HG03575 (cell line): ENCODE results near the gene ZDHHC8.

Experiments
- ATAC-seq: cut with Tn5 transposase; IDR thresholded peaks from one replicate; pipeline ENCODE4 v1.9.1; 2021; ENCODE audit not compliant: unreplicated experiment, insufficient number of reproducible peaks, low FRiP score; ENCODE audit errors: extremely low read depth

ZDHHC8 gene

DNA sequence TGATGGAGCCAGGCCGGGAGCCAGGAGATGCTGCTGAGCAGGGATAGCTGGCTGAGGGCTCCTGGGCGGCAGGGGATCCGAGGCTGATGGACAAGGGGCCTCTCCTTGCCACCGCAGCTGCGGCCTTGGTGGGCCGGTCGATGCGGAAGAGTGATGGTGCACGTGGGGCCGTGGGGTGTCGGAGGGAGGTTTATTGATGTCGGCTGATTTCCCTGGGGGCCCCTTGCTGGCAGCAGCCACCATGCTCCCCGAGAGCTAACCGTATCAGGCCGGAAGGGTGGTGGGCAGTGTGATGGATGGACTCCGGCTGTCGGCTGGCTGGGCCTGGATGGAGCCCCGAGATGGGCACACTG, 50.3 kb downstream of the ZDHHC8 start:
- no peak for ATAC-seq

DNA sequence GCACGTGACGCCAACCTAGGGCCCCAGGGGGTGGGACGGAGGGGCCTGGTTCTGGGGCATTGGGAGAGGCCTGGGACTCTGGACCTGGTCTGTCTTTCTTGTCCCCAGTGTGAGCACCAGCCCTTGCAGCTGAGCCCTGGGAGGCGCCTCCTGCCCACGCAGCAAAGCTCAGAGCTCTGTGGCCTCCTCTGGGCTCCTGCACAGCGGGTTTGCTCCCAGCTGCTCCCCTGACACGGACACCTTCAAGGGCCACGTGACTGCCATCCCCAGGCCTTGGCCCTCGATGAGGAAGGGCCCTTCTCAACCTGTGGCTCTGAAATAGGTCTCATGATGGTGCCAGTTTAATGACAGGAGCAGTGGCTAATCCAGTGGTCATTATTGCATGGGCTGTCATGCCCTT, 50.8 kb downstream of the ZDHHC8 start:
- ATAC-seq, result no peak

DNA sequence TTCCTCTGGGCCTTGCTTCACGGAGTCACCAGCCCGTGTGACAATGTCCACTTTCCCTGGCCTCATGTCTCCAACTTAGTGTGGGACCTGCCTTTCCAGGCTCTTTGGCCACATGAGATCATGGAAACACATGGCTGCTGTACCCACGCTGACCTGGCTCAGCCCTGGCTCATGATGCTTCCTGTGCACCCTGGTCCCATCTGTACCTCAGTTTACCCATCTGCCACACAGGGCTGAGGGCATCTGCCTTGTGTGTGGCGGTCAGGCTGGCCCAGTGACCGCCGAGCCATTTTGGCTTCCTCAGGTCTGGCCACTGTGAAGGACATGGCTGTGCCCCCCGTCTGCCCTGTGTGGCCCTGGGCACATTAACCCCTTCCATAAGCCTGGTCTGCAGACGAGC, 51.5 kb downstream of the ZDHHC8 start:
- no peak for ATAC-seq

DNA sequence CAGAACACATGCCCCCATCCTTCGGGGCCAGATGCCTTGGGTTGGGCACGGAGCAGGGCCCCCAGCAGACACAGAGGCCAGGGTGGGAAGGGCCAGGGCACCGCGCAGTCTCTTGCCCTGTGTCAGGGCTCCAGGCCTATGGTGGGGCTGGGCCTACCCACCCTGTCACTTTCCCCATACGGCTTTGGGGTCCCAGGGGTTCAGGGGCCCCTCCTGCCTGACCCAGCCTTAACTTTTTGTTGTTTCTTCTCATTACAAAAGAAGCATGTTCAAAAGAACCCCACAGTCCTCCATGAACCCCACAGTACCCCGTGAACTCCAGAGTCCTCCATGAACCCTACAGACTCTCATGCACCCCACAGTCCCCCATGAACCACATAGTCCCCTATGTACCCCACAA, 52.2 kb downstream of the ZDHHC8 start:
- ATAC-seq, result no peak

DNA sequence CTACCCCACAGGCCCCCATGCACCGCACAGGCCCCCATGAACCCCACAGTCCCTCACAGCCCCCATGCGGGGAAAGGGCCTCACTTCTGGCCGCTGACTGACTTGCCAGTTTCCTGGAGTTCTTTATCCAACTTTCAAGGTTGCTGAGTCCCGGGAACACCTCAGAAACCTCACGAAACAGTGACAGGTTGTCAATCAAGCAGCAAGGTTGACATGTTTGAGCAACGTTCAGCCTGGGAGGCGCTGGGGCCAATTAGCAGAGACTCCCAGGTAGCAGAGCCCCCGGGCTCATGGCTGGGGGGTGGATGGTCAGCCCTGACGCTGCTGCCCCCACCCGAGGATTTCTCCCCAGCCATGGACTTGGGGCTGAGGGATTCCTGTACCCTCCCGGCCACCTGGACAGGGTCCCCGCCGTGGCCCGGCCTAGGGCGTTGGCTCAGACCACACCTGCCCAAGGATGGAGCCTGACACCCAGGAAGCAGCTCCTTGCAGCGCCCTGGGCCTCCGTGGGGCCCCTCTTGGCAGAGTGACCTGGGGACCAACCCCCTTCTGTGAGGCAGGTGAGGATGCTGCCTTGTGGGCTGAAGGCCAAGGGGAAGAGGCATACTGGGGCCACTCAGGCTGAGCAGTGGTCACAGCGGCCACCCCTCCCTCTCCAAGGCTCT, 53.0 kb downstream of the ZDHHC8 start:
- ATAC-seq, result no peak

DNA sequence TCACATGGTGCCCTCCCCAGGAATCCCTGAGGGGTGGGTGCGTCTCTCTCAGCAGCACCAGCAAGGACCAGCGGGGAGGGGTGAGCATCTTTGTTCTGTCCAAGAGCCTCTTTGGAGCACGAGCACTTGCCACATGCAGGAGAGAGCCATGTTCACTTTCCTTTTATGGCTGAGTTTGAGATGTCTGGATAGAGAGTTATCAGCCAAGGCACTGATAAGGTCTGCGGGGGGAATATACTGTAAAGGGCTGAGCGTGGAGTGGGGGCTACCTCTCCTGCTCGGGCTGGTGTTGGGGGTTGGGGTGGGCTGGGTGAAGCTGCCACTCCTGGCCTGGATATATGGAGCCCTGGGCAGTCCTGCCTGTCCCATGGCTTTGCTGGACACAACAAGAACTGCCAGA, 54.1 kb downstream of the ZDHHC8 start:
- ATAC-seq, result no peak

DNA sequence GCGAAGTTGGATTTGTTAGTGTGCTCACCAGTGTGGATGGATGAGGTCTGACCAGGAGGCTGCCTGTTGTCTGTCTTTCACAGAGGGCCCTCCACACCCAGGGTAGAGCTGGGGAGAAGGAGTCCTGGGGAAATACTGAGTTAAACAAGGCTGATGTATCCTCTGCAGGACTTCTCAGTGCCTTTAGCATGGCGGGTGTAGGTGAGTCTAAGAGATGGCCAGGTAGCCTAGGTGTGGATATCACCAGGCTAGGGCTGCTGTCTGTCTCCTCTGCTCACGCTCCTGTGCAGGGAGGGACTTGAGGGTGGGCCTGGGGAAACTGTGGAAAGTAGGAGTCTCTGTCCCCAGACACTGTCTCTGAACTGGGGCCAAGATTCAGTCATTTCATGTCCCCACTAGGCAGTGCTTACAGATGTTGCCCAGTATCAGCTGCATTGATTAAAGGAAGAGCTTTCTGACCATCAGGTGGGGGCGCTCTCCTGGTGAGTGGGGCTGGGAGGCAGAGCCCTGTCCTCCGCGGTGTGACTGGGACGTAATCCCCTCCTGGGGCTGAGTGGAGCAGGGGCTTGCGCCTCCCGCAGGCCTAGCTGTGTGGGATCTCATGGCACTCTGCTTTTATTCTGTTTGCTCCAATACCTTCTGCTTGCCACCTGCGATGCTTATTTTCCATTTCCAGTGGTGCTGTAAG, 54.7 kb downstream of the ZDHHC8 start:
- no peak for ATAC-seq

DNA sequence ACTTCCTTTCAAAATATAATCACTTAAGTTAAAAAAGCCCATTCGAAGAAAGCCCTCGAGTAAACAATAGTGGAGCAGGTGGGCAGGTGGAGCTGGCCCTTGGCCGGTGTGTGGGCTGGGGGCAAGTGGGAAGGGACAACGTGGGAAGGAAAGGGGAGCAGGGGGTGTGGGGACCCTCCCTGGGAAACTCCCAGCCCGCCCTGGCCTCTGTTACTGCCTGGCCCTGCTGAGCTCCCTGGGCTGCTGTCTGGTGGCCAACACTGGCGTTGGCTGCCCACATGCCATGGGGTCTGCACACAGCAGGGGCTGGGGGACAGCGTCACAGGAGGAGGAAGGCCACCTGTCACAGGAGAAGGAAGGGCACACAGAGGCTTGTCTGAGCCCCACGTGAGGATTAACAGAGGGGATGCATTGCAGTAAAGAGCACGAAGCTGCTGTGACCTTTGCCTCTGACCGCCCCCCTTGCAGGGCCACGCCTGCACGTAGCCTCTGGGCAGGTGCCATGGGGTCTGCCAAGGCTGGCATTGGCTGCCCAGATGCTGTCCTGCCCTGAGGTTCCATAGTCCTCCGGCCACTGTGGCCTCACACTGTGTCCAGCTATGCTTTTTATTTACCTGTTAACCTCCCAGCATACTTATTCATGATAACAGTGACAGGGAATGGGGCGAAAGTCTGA, 55.4 kb downstream of the ZDHHC8 start:
- ATAC-seq, result no peak

DNA sequence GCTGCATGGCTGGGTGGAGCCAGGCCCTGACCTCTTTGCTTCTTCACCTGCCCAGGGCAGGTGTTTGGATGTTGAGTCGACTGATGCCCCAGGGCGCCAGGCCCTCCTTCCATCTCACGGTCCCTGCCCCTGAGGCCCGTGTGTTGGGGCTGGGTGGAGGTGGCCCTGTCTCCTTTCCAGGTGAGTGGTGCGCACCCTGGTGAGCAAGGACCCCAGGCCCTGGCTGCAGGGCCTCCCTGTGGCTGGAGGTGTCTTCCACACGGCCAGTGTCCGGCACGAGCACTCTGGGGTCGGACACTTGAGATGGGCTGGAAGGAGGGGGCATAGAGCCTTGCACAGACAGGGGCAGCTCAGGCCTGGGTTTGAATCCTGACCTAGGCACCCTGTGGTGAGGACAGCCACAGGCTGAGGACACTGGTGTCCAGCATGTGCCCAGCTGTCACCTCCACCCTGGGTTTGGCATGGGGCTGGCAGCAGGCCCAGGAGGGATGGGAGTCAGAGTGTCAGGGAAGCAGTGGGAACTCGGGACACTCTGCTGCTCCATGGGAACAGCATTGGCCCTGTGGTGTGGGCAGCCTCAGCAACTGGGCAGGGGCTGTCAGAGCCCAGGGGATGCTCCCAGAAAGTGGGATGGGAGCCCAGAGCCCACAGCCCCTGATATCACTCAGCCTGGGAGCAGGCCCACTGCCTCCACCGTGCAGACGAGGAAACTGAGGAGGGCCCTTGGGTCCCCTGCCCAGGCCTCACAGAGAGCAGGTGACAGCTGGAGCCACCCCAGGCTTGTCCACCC, 56.4 kb downstream of the ZDHHC8 start:
- ATAC-seq, result no peak

DNA sequence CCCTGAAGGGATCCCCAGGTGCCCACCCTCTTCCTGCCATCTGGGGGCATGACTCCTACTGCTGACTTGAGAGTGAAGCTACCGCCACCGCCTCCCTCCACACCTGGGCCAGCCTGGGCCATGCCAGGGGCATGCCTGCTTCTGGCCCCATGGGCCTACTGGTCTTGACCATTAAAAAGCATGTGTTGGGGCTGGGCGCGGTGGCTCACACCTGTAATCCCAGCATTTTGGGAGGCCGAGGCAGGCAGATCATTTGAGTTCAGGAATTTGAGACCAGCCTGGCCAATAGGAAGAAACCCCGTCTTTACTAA, 56.9 kb downstream of the ZDHHC8 start:
- ATAC-seq, result no peak

DNA sequence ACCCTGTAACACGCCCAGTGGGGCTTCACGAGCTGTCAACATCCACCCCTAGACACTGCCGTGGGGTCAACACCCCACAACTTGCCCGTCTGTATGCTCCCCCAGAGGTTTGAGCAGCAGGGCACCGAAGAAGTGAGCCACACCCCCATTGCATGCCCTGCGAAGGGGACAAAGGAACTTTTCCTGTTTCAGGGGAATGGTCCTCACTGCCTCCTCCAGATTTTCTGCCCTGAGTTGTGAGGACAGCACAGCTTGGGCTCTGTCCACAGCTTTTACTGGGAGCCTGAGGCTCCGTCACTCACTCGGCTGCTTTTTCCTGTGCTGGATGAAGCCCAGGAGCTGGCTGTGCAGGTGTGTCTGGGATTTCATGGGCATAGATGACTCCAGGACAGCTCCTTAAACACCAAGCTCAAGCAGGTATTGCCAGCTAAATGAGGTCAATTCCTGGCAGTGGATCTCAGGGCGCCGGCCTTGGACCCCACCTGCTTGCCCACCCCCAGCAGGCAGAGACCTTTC, 59.5 kb downstream of the ZDHHC8 start:
- no peak for ATAC-seq

DNA sequence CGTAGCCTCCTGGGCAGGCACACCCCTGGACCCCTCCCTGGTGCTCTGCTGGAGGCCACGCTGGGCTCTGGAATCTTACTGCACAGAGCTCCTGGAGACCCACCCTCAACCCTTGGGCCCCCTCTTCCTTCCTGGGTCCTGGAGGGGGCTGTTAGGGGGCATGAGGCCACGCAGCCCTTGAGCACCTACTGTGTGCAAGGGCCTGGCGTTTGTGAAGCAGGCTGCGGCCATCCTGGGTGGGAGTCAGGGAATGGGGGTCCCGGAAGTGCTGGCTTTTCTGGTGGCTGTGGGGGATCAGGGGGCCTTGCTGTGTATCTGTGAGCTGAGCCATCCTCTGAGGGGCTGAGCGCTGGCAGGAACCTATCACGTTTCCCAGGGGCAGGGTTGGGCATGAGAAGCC, 60.2 kb downstream of the ZDHHC8 start:
- no peak for ATAC-seq

DNA sequence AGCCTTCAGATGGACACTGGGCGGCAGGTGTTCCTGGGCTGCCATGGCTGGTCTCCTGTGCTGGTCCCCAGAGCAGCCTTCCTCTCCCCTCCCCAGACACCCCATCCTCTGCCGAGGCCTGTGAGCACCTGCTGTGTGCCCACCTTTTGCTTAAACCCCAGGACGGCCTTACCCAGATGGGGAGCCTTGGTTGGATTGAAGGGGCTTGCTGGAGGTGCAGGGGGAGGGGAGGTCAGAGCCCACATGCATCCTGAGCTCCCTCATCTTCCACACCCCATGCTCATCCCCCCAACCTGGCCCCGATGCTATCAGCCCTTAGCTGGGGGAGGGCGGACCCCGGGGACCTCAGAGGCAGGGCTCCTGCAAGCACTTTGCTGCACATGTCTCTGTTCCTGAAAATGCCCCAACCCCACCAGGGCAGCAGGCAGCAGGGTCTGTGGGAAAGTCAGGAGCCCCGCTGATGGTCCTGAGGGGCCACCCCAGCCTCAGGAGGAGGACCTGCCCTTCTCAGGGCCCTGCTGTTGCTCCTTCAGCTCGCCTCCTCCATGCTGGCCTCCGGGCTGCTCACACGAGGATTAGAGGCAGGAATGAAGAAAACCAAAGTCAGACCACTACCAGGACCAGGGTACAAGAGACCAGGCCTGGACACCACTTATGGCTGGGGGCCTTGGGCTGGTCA, 60.8 kb downstream of the ZDHHC8 start:
- no peak for ATAC-seq

DNA sequence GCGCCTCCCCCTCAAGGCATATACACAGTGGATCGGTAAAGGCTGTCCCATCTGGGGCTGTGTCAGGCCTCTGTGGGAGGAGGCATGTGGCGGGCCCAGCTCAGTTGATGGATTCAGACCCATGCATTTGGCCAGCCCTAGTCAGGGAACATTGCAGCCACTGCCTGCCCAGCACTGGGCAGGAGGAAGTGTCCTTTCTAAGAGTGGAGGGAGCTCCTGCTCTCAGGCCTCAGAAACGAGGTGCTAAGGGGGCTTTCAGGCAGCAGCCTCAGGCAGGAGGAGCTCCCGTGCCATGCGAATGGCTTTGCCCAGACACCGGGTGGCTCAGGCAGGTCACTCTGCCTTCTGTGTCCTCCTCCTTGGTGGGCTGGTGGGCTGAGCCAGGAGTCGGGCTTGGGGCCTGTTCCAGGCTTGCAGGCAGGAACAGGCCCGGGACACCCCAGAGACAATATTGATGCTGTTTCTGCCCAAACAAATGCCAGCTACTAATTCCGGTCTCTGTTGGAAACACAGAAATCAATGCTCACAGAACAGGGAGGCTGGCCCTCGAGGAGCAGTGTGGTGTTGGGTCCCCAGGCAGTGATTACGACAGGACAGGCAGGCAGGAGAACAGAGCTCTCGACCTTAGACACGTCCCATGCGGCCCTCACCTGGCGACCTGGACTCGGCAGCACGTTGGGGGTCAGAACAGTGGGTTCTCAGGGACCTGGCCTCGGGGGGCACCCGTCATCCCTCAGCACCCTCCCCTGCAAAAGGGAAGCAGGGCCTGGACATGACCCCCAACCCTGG, 61.6 kb downstream of the ZDHHC8 start:
- ATAC-seq, result no peak

DNA sequence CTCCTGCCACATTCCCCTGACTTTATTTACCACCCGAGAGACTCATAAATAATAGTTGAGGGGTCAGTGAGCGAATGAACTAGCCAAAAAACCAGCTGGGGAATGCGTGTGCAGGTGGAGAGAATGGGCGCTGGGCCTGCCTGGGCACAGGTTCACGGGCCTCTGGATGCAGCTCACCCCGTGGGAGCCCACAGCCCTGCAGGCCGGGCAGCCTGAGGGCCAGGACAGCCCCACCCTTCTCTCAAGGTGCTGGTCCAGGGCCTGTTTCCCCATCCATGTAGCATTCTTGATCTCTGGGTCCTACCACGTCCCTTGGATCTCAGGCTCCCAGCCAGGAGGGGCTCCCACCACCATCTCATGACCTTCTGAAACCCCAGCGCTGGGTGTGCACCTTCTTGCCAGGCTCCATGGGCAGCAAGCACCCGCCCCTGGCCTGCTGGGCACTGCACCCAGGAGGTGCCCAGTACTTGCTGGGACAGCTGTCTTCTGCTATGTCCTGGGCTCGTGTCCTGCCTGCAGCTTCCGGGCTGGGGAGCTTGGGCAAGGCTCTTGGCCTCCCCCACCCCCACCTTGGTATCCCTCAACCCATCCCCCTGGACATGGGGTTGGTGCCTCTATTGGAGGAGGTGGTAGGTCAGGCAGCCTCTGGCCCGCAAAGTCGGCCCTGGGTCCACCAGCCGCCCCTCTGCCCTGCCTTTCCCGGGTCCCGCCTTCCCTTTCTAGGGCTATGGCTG, 62.3 kb downstream of the ZDHHC8 start:
- no peak for ATAC-seq

DNA sequence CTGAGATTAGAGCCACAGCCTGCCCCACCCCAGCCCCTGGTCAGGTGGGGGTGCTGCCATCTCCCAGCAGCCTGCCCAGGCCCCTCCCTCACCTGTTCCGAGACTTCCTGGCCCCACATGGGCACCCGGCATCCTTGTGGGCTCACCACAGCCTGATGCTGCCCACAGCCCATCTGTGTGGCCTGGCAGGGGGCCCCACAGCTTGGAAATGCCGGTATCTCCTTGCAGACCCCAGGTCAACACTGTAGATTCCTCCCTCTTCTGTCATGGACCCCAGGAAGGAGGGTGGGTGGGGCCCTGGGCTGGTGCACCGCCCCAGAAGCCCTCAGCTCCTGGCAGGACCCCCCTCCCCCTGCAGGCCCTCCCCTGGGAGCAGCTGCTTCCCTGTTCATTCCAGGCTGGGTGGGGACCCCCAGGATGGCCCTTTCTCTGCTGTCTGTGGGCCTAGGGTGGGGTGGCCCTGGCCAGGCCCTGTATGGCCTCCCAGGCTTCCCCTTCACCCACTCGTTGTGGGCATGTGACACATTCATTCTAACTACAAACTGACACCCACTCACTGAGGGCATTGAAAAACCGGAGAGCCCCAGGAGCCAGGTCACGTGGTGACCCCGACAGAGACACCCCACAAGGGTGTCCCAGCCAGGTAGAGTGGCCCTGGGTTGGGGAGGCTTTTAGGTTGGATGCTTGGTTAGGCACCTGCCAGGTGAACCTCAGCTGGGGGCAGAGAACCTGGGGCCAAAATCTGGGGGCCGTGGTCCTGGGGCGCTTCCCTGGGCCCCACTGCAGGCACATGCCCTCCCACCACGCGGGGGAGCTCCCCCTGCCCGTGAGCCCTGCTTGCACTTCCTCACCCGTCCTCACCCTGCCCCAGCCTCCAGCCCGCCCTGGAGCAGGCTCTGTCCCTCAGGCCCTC, 63.3 kb downstream of the ZDHHC8 start:
- no peak for ATAC-seq
